ENCODE measurements around the gene RFX4.

Gene RFX4

DNA sequence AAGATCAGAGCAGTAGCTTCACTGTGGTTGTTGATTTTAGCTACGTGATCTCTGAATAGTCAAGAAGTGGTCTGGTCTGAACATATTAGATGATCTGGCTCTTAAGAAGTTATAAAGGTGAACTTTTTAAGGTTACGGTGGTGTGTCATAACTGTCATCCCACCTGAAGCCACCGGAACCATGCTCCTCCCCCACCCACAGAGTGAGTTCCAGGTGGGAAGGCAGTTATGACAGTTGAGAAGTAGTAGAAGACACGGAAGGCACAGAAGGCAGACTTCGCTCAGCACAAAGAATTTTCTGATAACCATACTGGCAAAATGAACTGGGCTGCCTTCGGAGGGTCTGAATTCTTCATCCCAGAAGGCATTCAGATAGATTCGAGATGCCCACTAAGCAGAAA, 101.7 kb downstream of the RFX4 start:
- no peak overlapping the region for H3K14ac ChIP-seq (ENCODE audit: low read length in 2 of 2)
- no peaks in the 10 kb centered on the region for H3K9me3 ChIP-seq (ENCODE audit: control insufficient read depth, low read length)
- no peak overlapping the region for H2BK15ac ChIP-seq (ENCODE audit: low read depth, poor library complexity, severe bottlenecking)
- 96% methylated on average over 6 of the region's 7 CpGs for WGBS
- no peak overlapping the region for H2BK120ac ChIP-seq (ENCODE audit: low read depth, low read length)
- H3K4me1 ChIP-seq (ENCODE audit: control insufficient read depth, insufficient read depth, low read depth, low read length): no peaks in the 10 kb centered on the region
- no peak overlapping the region for H2AFZ ChIP-seq (ENCODE audit: low read depth, low read length)
- no peak overlapping the region for H3K4me3 ChIP-seq (ENCODE audit: insufficient read depth in 1 of 2, low read depth in 1 of 2, low read length in 2 of 2)
- no peak overlapping the region for H3K9ac ChIP-seq (ENCODE audit: low read length)
- no peak overlapping the region for H3K18ac ChIP-seq (ENCODE audit: low read depth in 1 of 2, low read length in 2 of 2)
- no peak overlapping the region for H3K27ac ChIP-seq (ENCODE audit: low read length, poor library complexity, severe bottlenecking)
- no peak overlapping the region for H3K4ac ChIP-seq (ENCODE audit: low read depth in 1 of 2, low read length in 2 of 2)
- H2AK5ac ChIP-seq (ENCODE audit: low read length, severe bottlenecking): no peak overlapping the region
- H3K79me1 ChIP-seq (replicated peaks; ENCODE audit: low read length, poor library complexity, severe bottlenecking): no peaks in the 10 kb centered on the region
- H2BK12ac ChIP-seq (ENCODE audit: low read length in 2 of 2): no peak overlapping the region
- H3K27me3 ChIP-seq (ENCODE audit: control insufficient read depth in 1 of 2, insufficient read depth in 1 of 2, low read length in 2 of 2): no peaks in the 10 kb centered on the region
- no peak overlapping the region for H4K91ac ChIP-seq (ENCODE audit: low read length)
- DNase-seq: no peak
- H3K4me2 ChIP-seq (ENCODE audit: low read length, poor library complexity, severe bottlenecking): no peak overlapping the region
- no peaks in the 10 kb centered on the region for H3K36me3 ChIP-seq (ENCODE audit: control insufficient read depth in 1 of 2, insufficient read depth in 2 of 2, low read depth in 1 of 2, low read length in 2 of 2)
- H3K23ac ChIP-seq (ENCODE audit: low read length in 2 of 2): no peak overlapping the region
- H2BK5ac ChIP-seq (ENCODE audit: low read depth, low read length, poor library complexity, severe bottlenecking): no peak overlapping the region
- no peak overlapping the region for H4K8ac ChIP-seq (ENCODE audit: low read length)

DNA sequence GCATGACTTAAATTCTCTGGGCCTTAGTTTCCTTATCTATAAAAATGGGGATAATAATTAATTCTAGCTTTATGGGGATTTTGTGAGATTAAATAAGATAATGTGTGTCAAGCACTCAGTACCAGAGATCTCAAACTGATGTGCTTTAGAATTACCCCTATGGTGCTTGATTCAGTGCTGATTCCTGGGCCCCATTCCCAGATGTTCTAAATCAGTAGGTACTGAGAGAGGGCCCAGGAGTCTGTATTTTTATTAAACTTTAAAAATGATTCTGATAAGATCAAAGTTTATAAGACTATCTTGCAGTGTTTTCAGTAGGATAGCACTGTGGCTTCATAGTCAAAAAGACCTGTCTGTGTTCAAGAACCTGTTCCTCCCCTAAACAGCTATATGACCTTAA, 102.6 kb downstream of the RFX4 start:
- Histone ChIP-seq H3K4ac (ENCODE audit: low read depth in 1 of 2, low read length in 2 of 2) (no peak overlapping the region), H3K4me2 (ENCODE audit: low read length, poor library complexity, severe bottlenecking) (no peak overlapping the region)
- DNase-seq: no peak

DNA sequence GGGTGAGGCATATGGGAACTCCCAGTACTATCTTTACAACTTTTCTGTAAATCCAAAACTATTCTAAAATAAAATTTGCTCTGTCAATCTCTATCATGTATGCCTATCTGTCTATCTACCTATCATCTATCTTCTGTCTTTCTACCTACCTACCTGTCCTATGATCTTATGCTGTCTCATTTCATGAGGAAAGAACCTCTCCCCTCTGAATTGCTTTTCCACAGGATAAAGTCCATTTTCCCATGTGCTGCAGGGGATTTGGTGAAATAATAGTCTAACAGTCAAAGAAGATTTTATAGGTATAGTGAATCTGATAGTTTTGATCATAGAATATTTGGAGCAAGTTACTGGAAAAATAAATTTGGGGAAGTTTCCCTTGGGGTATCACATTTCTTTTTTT, 104.9 kb downstream of the RFX4 start:
- Histone ChIP-seq H2BK120ac (ENCODE audit: low read depth, low read length) (no peak overlapping the region), H4K8ac (ENCODE audit: low read length) (no peak overlapping the region), H3K27ac (ENCODE audit: low read length, poor library complexity, severe bottlenecking) (no peak overlapping the region), H3K23ac (ENCODE audit: low read length in 2 of 2) (no peak overlapping the region), H2BK12ac (ENCODE audit: low read length in 2 of 2) (no peak overlapping the region), H3K4me1 (ENCODE audit: control insufficient read depth, insufficient read depth, low read depth, low read length) (no peaks in the 10 kb centered on the region), H3K36me3 (ENCODE audit: control insufficient read depth in 1 of 2, insufficient read depth in 2 of 2, low read depth in 1 of 2, low read length in 2 of 2) (no peaks in the 10 kb centered on the region), H3K4me3 (ENCODE audit: insufficient read depth in 1 of 2, low read depth in 1 of 2, low read length in 2 of 2) (no peak overlapping the region), H3K4ac (ENCODE audit: low read depth in 1 of 2, low read length in 2 of 2) (no peak overlapping the region), H3K14ac (ENCODE audit: low read length in 2 of 2) (no peak overlapping the region), H3K18ac (ENCODE audit: low read depth in 1 of 2, low read length in 2 of 2) (no peak overlapping the region), H3K9ac (ENCODE audit: low read length) (no peak overlapping the region), H3K4me2 (ENCODE audit: low read length, poor library complexity, severe bottlenecking) (no peak overlapping the region), H2BK15ac (ENCODE audit: low read depth, poor library complexity, severe bottlenecking) (no peak overlapping the region), H2AK5ac (ENCODE audit: low read length, severe bottlenecking) (no peak overlapping the region), H3K9me3 (ENCODE audit: control insufficient read depth, low read length) (no peaks in the 10 kb centered on the region), H3K79me1 (replicated peaks; ENCODE audit: low read length, poor library complexity, severe bottlenecking) (no peaks in the 10 kb centered on the region), H4K91ac (ENCODE audit: low read length) (no peak overlapping the region), H3K27me3 (ENCODE audit: control insufficient read depth in 1 of 2, insufficient read depth in 1 of 2, low read length in 2 of 2) (no peaks in the 10 kb centered on the region), H2AFZ (ENCODE audit: low read depth, low read length) (no peak overlapping the region), H2BK5ac (ENCODE audit: low read depth, low read length, poor library complexity, severe bottlenecking) (no peak overlapping the region)
- DNase-seq: no peak

More for the DNA sequence above, 102.6 kb downstream of the RFX4 start:
- Histone ChIP-seq H3K79me1 (replicated peaks; ENCODE audit: low read length, poor library complexity, severe bottlenecking) (no peaks in the 10 kb centered on the region), H3K36me3 (ENCODE audit: control insufficient read depth in 1 of 2, insufficient read depth in 2 of 2, low read depth in 1 of 2, low read length in 2 of 2) (no peaks in the 10 kb centered on the region), H2BK120ac (ENCODE audit: low read depth, low read length) (no peak overlapping the region), H3K23ac (ENCODE audit: low read length in 2 of 2) (no peak overlapping the region), H2AFZ (ENCODE audit: low read depth, low read length) (no peak overlapping the region), H2AK5ac (ENCODE audit: low read length, severe bottlenecking) (no peak overlapping the region), H3K4me3 (ENCODE audit: insufficient read depth in 1 of 2, low read depth in 1 of 2, low read length in 2 of 2) (no peak overlapping the region), H2BK15ac (ENCODE audit: low read depth, poor library complexity, severe bottlenecking) (no peak overlapping the region), H3K18ac (ENCODE audit: low read depth in 1 of 2, low read length in 2 of 2) (no peak overlapping the region), H2BK5ac (ENCODE audit: low read depth, low read length, poor library complexity, severe bottlenecking) (no peak overlapping the region), H3K27me3 (ENCODE audit: control insufficient read depth in 1 of 2, insufficient read depth in 1 of 2, low read length in 2 of 2) (no peaks in the 10 kb centered on the region), H4K91ac (ENCODE audit: low read length) (no peak overlapping the region), H3K4me1 (ENCODE audit: control insufficient read depth, insufficient read depth, low read depth, low read length) (no peaks in the 10 kb centered on the region), H3K9me3 (ENCODE audit: control insufficient read depth, low read length) (no peaks in the 10 kb centered on the region), H2BK12ac (ENCODE audit: low read length in 2 of 2) (no peak overlapping the region), H3K14ac (ENCODE audit: low read length in 2 of 2) (no peak overlapping the region), H3K9ac (ENCODE audit: low read length) (no peak overlapping the region), H3K27ac (ENCODE audit: low read length, poor library complexity, severe bottlenecking) (no peak overlapping the region), H4K8ac (ENCODE audit: low read length) (no peak overlapping the region)

DNA sequence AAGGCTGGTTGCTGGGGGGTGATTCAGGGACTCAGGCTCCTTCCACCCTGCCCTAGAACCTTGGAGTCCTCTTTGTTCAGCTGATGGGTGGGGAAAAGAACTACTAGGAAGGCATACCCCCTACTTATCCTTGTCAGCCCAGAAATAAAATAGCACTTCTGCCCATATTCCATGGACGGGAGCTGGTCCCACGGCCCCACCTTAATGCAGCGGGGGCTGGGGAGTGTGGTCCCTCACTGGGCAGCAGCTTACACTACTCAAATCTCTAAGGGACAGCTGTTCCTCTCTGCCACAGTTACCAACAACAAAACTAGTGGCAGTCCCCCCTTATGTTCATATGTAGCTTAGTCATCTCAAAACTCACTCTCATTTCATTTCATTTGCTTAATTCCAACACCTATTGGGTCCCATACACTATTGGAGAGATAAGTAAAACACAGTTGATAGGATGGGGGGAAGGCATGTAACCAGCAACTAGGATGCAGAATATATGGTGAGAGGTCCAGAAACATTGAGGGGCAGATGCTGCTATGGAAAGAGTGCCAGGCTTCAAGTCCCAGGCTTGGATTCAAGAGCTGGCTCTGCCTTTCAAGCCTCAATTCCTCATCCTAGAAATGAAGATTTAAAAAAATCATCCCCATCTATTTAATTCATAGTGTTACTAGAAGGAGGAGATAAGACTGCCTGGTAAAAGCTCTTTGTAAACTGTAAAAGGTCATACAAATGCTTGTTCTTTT, 107.9 kb downstream of the RFX4 start:
- H3K79me1 ChIP-seq (replicated peaks; ENCODE audit: low read length, poor library complexity, severe bottlenecking): no peaks in the 10 kb centered on the region
- no peak overlapping the region for H2BK15ac ChIP-seq (ENCODE audit: low read depth, poor library complexity, severe bottlenecking)
- no peak overlapping the region for H3K4me2 ChIP-seq (ENCODE audit: low read length, poor library complexity, severe bottlenecking)
- H3K18ac ChIP-seq (ENCODE audit: low read depth in 1 of 2, low read length in 2 of 2): no peak overlapping the region
- H3K14ac ChIP-seq (ENCODE audit: low read length in 2 of 2): no peak overlapping the region
- H2AFZ ChIP-seq (ENCODE audit: low read depth, low read length): no peak overlapping the region
- no peak overlapping the region for H3K4ac ChIP-seq (ENCODE audit: low read depth in 1 of 2, low read length in 2 of 2)
- no peak overlapping the region for H4K91ac ChIP-seq (ENCODE audit: low read length)
- H3K23ac ChIP-seq (ENCODE audit: low read length in 2 of 2): no peak overlapping the region
- no peaks in the 10 kb centered on the region for H3K36me3 ChIP-seq (ENCODE audit: control insufficient read depth in 1 of 2, insufficient read depth in 2 of 2, low read depth in 1 of 2, low read length in 2 of 2)
- H3K9ac ChIP-seq (ENCODE audit: low read length): no peak overlapping the region
- no peak overlapping the region for H3K27ac ChIP-seq (ENCODE audit: low read length, poor library complexity, severe bottlenecking)
- H2AK5ac ChIP-seq (ENCODE audit: low read length, severe bottlenecking): no peak overlapping the region
- H3K4me1 ChIP-seq (ENCODE audit: control insufficient read depth, insufficient read depth, low read depth, low read length): no peaks in the 10 kb centered on the region
- H3K27me3 ChIP-seq (ENCODE audit: control insufficient read depth in 1 of 2, insufficient read depth in 1 of 2, low read length in 2 of 2): peaks cover 0 to under 1% of the 10 kb centered on the region in 2 experiments
- 74% methylated on average over 3 of the region's 3 CpGs for WGBS
- H4K8ac ChIP-seq (ENCODE audit: low read length): no peak overlapping the region
- no peak overlapping the region for H2BK12ac ChIP-seq (ENCODE audit: low read length in 2 of 2)
- no peak for DNase-seq
- no peak overlapping the region for H3K4me3 ChIP-seq (ENCODE audit: insufficient read depth in 1 of 2, low read depth in 1 of 2, low read length in 2 of 2)
- H2BK5ac ChIP-seq (ENCODE audit: low read depth, low read length, poor library complexity, severe bottlenecking): no peak overlapping the region
- H3K9me3 ChIP-seq (ENCODE audit: control insufficient read depth, low read length): no peaks in the 10 kb centered on the region
- no peak overlapping the region for H2BK120ac ChIP-seq (ENCODE audit: low read depth, low read length)

Data from mesenchymal stem cell (in vitro differentiated cells and primary cell).